ENCODE data around the gene ASMTL.
"Not testable (repeated sequence)": the region's sequence is repeated elsewhere in the genome, so short reads cannot be mapped to it uniquely, and the experiment has no call there.

The ASMTL gene

GRCh38 chrX:1453951-1454785 lies 1.5 kb upstream of the ASMTL start:
- H3K27ac ChIP-seq (ENCODE audit: low read length), result no peak overlapping the region
- peak overlapping the region in 1 of 2 donors; percentile 63 for H3K4me3 ChIP-seq (ENCODE audit: low read length in 2 of 2)
- H3K27me3 ChIP-seq (ENCODE audit: control insufficient read depth in 1 of 2, insufficient read depth in 2 of 2, low read length in 2 of 2), result no peaks in the 10 kb centered on the region
- H3K9me3 ChIP-seq (ENCODE audit: control insufficient read depth in 2 of 2, low read length in 2 of 2), result no peaks in the 10 kb centered on the region
- peaks cover 15% of the 10 kb centered on the region for H3K4me1 ChIP-seq (ENCODE audit: control insufficient read depth, insufficient read depth, low read length)
- H3K9ac ChIP-seq (ENCODE audit: low read length in 2 of 2), result peak overlapping the region in 1 of 2 donors; percentile 14
- no peaks in the 10 kb centered on the region for H3K36me3 ChIP-seq (ENCODE audit: control insufficient read depth in 2 of 2, insufficient read depth in 2 of 2, low read length in 2 of 2)

DNA sequence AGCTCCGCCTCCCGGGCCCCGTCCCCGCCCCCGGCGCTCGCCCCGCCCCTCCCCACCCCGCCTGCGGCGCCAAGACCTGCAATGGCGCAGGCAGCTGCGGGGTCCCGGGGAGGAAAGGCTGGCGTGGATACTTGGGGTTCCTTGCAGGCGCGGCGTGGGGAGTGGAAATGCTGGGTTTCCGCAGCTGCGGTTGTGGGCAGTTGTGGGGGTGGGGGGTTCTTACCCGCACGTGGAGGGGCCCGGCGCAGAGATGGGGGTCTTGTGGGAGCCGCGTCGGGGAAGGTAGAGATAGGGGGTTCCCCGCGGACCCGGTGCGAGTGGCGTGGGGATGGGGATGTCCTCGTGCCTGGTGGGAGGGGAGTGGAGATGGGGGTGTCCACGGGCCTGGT lies 680 bp upstream of the ASMTL start:
- H3K36me3 ChIP-seq (ENCODE audit: control insufficient read depth in 2 of 2, insufficient read depth in 2 of 2, low read length in 2 of 2), result no peaks in the 10 kb centered on the region
- peak overlapping the region; percentile 82 for H3K27ac ChIP-seq (ENCODE audit: low read length)
- peak overlapping the region; percentile 38 to 79 for H3K4me3 ChIP-seq (ENCODE audit: low read length in 2 of 2)
- peak overlapping the region in 1 of 2 donors; percentile 47 for H3K9ac ChIP-seq (ENCODE audit: low read length in 2 of 2)
- H3K4me1 ChIP-seq (ENCODE audit: control insufficient read depth, insufficient read depth, low read length), result peaks cover 15% of the 10 kb centered on the region
- no peaks in the 10 kb centered on the region for H3K9me3 ChIP-seq (ENCODE audit: control insufficient read depth in 2 of 2, low read length in 2 of 2)
- no peaks in the 10 kb centered on the region for H3K27me3 ChIP-seq (ENCODE audit: control insufficient read depth in 1 of 2, insufficient read depth in 2 of 2, low read length in 2 of 2)

- no peak overlapping the region for H3K27ac ChIP-seq (ENCODE audit: low read length)
- H3K9me3 ChIP-seq (ENCODE audit: control insufficient read depth in 2 of 2, low read length in 2 of 2), result no peaks in the 10 kb centered on the region
- H3K36me3 ChIP-seq (ENCODE audit: control insufficient read depth in 2 of 2, insufficient read depth in 2 of 2, low read length in 2 of 2), result no peaks in the 10 kb centered on the region
- peaks cover 15% of the 10 kb centered on the region for H3K4me1 ChIP-seq (ENCODE audit: control insufficient read depth, insufficient read depth, low read length)
- peak overlapping the region; percentile 88 to 91 for H3K4me3 ChIP-seq (ENCODE audit: low read length in 2 of 2)
- H3K9ac ChIP-seq (ENCODE audit: low read length in 2 of 2), result peak overlapping the region; percentile 84 to 91
- H3K27me3 ChIP-seq (ENCODE audit: control insufficient read depth in 1 of 2, insufficient read depth in 2 of 2, low read length in 2 of 2), result no peaks in the 10 kb centered on the region
Observed at GRCh38 chrX:1451661-1452515, 821 bp downstream of the ASMTL start.

DNA sequence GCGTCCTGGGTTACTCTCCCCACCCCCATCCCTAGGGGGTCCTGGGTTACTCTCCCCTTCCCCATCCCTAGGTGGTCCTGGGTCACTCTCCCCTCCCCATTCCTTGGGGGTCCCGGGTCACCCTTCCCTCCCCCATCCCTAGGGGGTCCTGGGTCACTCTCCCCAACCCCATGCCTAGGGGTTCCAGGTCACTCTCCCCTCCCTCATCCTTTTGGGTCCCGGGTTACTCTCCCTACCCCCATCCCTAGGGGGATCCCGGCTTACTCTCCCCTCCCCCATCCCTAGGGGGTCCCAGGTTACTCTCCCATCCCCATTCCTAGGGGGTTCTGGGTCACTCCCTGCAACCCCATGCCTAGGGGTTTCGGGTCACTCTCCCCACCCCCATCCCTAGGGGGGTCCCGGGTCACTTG lies 1.5 kb downstream of the ASMTL start:
- Histone ChIP-seq H3K27me3 (ENCODE audit: control insufficient read depth in 1 of 2, insufficient read depth in 2 of 2, low read length in 2 of 2) (no peaks in the 10 kb centered on the region), H3K36me3 (ENCODE audit: control insufficient read depth in 2 of 2, insufficient read depth in 2 of 2, low read length in 2 of 2) (no peaks in the 10 kb centered on the region), H3K4me1 (ENCODE audit: control insufficient read depth, insufficient read depth, low read length) (peaks cover 15% of the 10 kb centered on the region), H3K27ac (ENCODE audit: low read length) (no peak overlapping the region), H3K9ac (ENCODE audit: low read length in 2 of 2) (peak overlapping the region in 1 of 2 donors; percentile 91), H3K4me3 (ENCODE audit: low read length in 2 of 2) (peak overlapping the region; percentile 88 to 91), H3K9me3 (ENCODE audit: control insufficient read depth in 2 of 2, low read length in 2 of 2) (no peaks in the 10 kb centered on the region)

DNA sequence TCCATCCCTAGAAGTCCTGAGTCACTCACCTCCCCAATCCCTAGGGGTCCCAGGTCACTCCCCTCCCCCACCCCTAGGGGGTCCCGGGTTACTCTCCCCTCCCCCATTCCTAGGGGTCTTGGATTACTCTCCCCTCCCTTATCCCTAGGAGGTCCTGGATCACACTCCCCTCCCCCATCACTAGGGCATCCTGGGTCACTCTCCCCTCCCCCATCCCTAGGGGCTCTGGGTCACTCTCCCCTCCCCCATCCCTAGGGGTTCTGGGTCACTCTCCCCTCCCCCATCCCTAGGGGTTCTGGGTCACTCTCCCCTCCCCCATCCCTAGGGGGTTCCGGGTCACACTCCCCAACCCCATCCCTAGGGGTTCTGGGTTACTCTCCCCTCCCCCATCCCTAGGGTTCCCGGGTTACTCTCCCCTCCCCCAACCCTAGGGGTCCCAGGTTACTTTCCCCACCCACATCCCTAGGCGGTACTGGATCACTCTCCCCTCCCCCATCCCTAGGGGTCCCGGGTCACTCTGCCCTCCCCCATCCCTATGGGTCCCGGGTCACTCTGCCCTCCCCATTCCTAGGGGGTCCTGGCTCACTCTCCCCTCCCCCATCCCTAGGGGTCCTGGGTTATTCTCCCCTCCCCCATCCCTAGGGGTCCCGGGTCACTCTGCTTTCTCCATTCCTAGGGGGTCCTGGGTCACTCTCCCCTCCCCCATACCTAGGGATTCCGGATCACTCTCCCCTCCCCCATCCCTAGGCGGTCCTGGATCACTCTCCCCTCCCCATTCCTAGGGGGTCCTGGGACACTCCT lies 2.1 kb downstream of the ASMTL start:
- Histone ChIP-seq H3K27ac (ENCODE audit: low read length) (no peak overlapping the region), H3K9ac (ENCODE audit: low read length in 2 of 2) (peak overlapping the region in 1 of 2 donors; percentile 91), H3K4me1 (ENCODE audit: control insufficient read depth, insufficient read depth, low read length) (peaks cover 15% of the 10 kb centered on the region), H3K9me3 (ENCODE audit: control insufficient read depth in 2 of 2, low read length in 2 of 2) (no peaks in the 10 kb centered on the region), H3K36me3 (ENCODE audit: control insufficient read depth in 2 of 2, insufficient read depth in 2 of 2, low read length in 2 of 2) (no peaks in the 10 kb centered on the region), H3K4me3 (ENCODE audit: low read length in 2 of 2) (no peak overlapping the region), H3K27me3 (ENCODE audit: control insufficient read depth in 1 of 2, insufficient read depth in 2 of 2, low read length in 2 of 2) (no peaks in the 10 kb centered on the region)

GRCh38 chrX:1449823-1450149 lies 2.9 kb downstream of the ASMTL start:
- H3K4me3 ChIP-seq (ENCODE audit: low read length in 2 of 2), result no peak overlapping the region
- H3K27me3 ChIP-seq (ENCODE audit: control insufficient read depth in 1 of 2, insufficient read depth in 2 of 2, low read length in 2 of 2), result no peaks in the 10 kb centered on the region
- H3K4me1 ChIP-seq (ENCODE audit: control insufficient read depth, insufficient read depth, low read length), result peaks cover 15% of the 10 kb centered on the region

GRCh38 chrX:1449036-1449822 lies 3.5 kb downstream of the ASMTL start:
- H3K4me3 ChIP-seq (ENCODE audit: low read length in 2 of 2), result no peak overlapping the region
- H3K4me1 ChIP-seq (ENCODE audit: control insufficient read depth, insufficient read depth, low read length), result peaks cover 15% of the 10 kb centered on the region
- no peaks in the 10 kb centered on the region for H3K27me3 ChIP-seq (ENCODE audit: control insufficient read depth in 1 of 2, insufficient read depth in 2 of 2, low read length in 2 of 2)
- H3K9ac ChIP-seq (ENCODE audit: low read length in 2 of 2), result no peak overlapping the region
- no peak overlapping the region for H3K27ac ChIP-seq (ENCODE audit: low read length)
- no peaks in the 10 kb centered on the region for H3K9me3 ChIP-seq (ENCODE audit: control insufficient read depth in 2 of 2, low read length in 2 of 2)
- H3K36me3 ChIP-seq (ENCODE audit: control insufficient read depth in 2 of 2, insufficient read depth in 2 of 2, low read length in 2 of 2), result peaks cover 0 to 2% of the 10 kb centered on the region in 2 donors

More at GRCh38 chrX:1449823-1450149, 2.9 kb downstream of the ASMTL start:
- H3K9me3 ChIP-seq (ENCODE audit: control insufficient read depth in 2 of 2, low read length in 2 of 2), result no peaks in the 10 kb centered on the region
- no peak overlapping the region for H3K27ac ChIP-seq (ENCODE audit: low read length)
- H3K9ac ChIP-seq (ENCODE audit: low read length in 2 of 2), result no peak overlapping the region
- H3K36me3 ChIP-seq (ENCODE audit: control insufficient read depth in 2 of 2, insufficient read depth in 2 of 2, low read length in 2 of 2), result peaks cover 0 to 2% of the 10 kb centered on the region in 2 donors

GRCh38 chrX:1448573-1449001 lies 4.1 kb downstream of the ASMTL start:
- not testable (repeated sequence) for H3K27me3 ChIP-seq (ENCODE audit: control insufficient read depth in 1 of 2, insufficient read depth in 2 of 2, low read length in 2 of 2); H3K4me3 ChIP-seq (ENCODE audit: low read length in 2 of 2); H3K9ac ChIP-seq (ENCODE audit: low read length in 2 of 2); H3K27ac ChIP-seq (ENCODE audit: low read length); H3K36me3 ChIP-seq (ENCODE audit: control insufficient read depth in 2 of 2, insufficient read depth in 2 of 2, low read length in 2 of 2); H3K9me3 ChIP-seq (ENCODE audit: control insufficient read depth in 2 of 2, low read length in 2 of 2)
- H3K4me1 ChIP-seq (ENCODE audit: control insufficient read depth, insufficient read depth, low read length), result peaks cover 15% of the 10 kb centered on the region

DNA sequence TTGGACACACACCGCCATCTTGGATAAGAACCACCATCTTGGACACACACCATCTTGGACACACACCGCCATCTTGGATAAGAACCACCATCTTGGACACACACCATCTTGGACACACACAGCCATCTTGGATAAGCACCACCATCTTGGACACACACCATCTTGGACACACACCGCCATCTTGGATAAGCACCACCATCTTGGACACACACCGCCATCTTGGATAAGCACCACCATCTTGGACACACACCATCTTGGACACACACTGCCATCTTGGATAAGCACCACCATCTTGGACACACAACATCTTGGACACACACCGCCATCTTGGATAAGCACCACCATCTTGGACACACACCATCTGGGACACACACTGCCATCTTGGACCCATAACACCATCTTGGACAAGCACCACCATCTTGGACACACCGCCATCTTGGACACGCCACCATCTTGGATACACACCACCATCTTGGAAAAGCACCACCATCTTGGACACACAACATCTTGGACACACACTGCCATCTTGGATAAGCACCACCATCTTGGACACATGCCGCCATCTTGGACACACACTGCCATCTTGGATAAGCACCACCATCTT lies 4.6 kb downstream of the ASMTL start:
- H3K9ac ChIP-seq (ENCODE audit: low read length in 2 of 2); H3K9me3 ChIP-seq (ENCODE audit: control insufficient read depth in 2 of 2, low read length in 2 of 2); H3K27me3 ChIP-seq (ENCODE audit: control insufficient read depth in 1 of 2, insufficient read depth in 2 of 2, low read length in 2 of 2); H3K27ac ChIP-seq (ENCODE audit: low read length); H3K4me3 ChIP-seq (ENCODE audit: low read length in 2 of 2); H3K36me3 ChIP-seq (ENCODE audit: control insufficient read depth in 2 of 2, insufficient read depth in 2 of 2, low read length in 2 of 2): not testable (repeated sequence)
- peaks cover 15% of the 10 kb centered on the region for H3K4me1 ChIP-seq (ENCODE audit: control insufficient read depth, insufficient read depth, low read length)

Measured in stomach smooth muscle (tissue), 2 donors.